ENCODE results near the gene CRYL1.
A peak's percentile ranks its signal among the peaks of the same experiment; 100 is the strongest.

Gene CRYL1, protein sequence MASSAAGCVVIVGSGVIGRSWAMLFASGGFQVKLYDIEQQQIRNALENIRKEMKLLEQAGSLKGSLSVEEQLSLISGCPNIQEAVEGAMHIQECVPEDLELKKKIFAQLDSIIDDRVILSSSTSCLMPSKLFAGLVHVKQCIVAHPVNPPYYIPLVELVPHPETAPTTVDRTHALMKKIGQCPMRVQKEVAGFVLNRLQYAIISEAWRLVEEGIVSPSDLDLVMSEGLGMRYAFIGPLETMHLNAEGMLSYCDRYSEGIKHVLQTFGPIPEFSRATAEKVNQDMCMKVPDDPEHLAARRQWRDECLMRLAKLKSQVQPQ

DNA sequence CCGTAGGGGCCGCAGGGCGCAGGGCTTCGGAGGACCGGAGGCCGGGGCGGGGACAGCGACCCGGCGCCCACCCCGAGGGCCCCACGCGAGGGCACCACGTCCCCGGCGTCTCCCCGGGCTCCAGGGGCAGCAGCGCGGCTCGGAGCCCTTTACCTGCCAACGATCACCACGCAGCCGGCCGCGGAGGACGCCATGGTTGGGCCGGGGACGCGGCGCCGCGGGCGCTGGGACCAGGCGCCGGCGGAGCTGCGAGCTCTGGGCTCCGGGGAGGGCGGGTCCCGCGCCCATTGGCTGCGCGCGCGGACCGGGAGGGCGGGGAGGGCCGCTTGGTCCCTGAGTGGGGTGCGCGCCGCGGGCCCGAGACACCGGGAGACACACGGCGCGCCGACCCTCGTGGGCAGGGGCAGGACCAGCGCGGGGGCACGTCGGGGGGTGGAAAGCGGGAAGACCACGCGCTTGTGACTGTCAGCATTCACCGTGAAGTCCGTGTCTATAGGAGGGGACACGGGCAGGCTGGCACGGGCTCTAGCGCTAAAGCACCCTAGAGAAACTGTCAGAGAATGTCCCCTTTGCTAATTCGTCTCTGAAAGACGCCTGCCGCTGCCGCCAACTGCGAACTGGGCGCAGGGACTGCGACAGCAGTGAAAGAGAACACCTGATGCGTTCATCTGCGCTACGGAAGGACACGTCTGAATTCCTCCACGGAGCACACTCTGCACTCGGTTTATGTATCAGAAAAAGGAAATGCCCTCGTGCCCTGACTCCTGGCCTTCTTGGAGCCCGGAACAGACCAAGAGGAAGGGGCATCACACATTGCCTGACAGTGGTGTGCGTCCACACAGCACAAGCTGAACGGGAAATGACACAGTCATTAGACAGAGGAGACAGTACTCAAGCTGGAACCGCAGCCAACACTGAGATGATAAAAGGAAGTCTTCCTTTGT lies at the start of gene CRYL1:
CRYL1 (minus strand) TSS at position 257 of the 944 bp plus-strand sequence; CDS start at position 194, 63 bp downstream.
- no peak within 1 kb of the TSS for H3K27ac ChIP-seq (ENCODE audit: low read depth, low read length)
- TF ChIP-seq EZH2phosphoT487 (conservative IDR thresholded peaks at IDR 0.05; ENCODE audit: low read length): no peak
- TF ChIP-seq CTCF (IDR thresholded peaks at IDR 0.05; ENCODE audit: insufficient read depth, low read length, poor library complexity, severe bottlenecking): no peak
- no peaks in the 10 kb centered on the region for H3K79me2 ChIP-seq (ENCODE audit: insufficient read depth, low read length)
- no peaks in the 10 kb centered on the region for H3F3A ChIP-seq (ENCODE audit: insufficient read depth)
- no peaks in the 10 kb centered on the region for H3K9me2 ChIP-seq (replicated peaks; ENCODE audit: insufficient read depth, low read length)
- peak within 1 kb of the TSS; percentile 61 for H3K4me2 ChIP-seq (ENCODE audit: low read depth, low read length, poor library complexity, severe bottlenecking)
- H3K36me3 ChIP-seq (ENCODE audit: low read length): no peaks in the 10 kb centered on the region
- H4K20me1 ChIP-seq (ENCODE audit: low read depth, low read length): no peaks in the 10 kb centered on the region
- H3K9me3 ChIP-seq (ENCODE audit: insufficient read depth, low read length): no peaks in the 10 kb centered on the region
- peak within 1 kb of the TSS; percentile 55 for H3K9ac ChIP-seq (ENCODE audit: low read length)
- H2AFZ ChIP-seq (ENCODE audit: low read depth, low read length, severe bottlenecking): peak within 1 kb of the TSS; percentile 77
- peak within 1 kb of the TSS; percentile 50 for H3K4me3 ChIP-seq (ENCODE audit: insufficient read depth, low read length, poor library complexity, severe bottlenecking)
- H3K27me3 ChIP-seq (ENCODE audit: low read length): no peaks in the 10 kb centered on the region

DNA sequence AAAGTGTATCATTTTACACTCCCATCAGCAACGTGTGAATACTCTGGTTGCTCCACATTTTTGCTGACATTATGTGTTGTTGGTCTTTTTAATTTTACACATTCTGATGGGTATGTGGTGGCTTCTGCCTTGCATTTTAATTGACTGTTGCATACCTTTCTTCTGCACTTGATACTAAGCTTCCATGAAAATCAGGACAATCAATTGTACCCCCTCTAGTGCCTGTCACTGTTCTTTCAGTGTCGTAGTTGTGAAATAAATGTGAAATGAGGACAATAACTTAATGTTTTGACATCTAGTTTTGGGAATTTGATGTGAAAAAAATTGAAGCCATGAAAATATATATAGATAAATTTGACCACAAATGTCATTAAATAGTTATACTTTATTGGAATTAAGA lies 48.0 kb upstream of the CRYL1 start:
- no peaks in the 10 kb centered on the region for H4K20me1 ChIP-seq (ENCODE audit: low read depth, low read length)
- H3K36me3 ChIP-seq (ENCODE audit: low read length): no peaks in the 10 kb centered on the region
- no peak overlapping the region for H3K4me3 ChIP-seq (ENCODE audit: insufficient read depth, low read length, poor library complexity, severe bottlenecking)
- H3K79me2 ChIP-seq (ENCODE audit: insufficient read depth, low read length): no peaks in the 10 kb centered on the region
- no peaks in the 10 kb centered on the region for H3K27me3 ChIP-seq (ENCODE audit: low read length)
- no peak overlapping the region for H3K9ac ChIP-seq (ENCODE audit: low read length)
- no peak overlapping the region for H2AFZ ChIP-seq (ENCODE audit: low read depth, low read length, severe bottlenecking)
- H3K27ac ChIP-seq (ENCODE audit: low read depth, low read length): no peak overlapping the region
- H3K9me2 ChIP-seq (replicated peaks; ENCODE audit: insufficient read depth, low read length): no peaks in the 10 kb centered on the region
- H3F3A ChIP-seq (ENCODE audit: insufficient read depth): no peaks in the 10 kb centered on the region
- H3K4me2 ChIP-seq (ENCODE audit: low read depth, low read length, poor library complexity, severe bottlenecking): no peak overlapping the region
- TF ChIP-seq EZH2phosphoT487 (conservative IDR thresholded peaks at IDR 0.05; ENCODE audit: low read length) (no peak), CTCF (IDR thresholded peaks at IDR 0.05; ENCODE audit: insufficient read depth, low read length, poor library complexity, severe bottlenecking) (no peak)
- H3K9me3 ChIP-seq (ENCODE audit: insufficient read depth, low read length): no peaks in the 10 kb centered on the region

DNA sequence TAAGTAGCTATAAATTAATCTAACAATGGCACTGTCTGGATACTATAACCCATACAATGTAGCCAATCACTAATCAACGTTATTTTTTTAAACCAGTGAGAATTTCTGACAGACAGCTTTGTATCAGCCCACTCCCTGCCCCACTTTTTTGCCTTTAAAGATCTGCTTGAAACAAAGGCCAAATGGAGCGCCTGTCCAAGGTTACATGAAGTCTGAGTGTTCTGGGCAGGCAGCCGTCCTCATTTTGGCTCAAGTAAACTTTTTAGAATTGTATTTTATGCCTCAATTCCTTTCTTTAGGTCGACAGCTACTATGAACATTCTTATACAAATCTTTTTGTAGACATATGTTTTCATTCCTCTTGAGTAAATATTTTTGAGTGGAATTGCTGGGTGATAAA lies 47.5 kb upstream of the CRYL1 start:
- TF ChIP-seq CTCF (IDR thresholded peaks at IDR 0.05; ENCODE audit: insufficient read depth, low read length, poor library complexity, severe bottlenecking): no peak
- no peak for TF ChIP-seq EZH2phosphoT487 (conservative IDR thresholded peaks at IDR 0.05; ENCODE audit: low read length)
- H3F3A ChIP-seq (ENCODE audit: insufficient read depth): 0 out of 2 replicates have a peak, but pooled peaks cover 2% of the 10 kb centered on the region

More for the DNA sequence above, 47.5 kb upstream of the CRYL1 start:
- Histone ChIP-seq H3K4me3 (ENCODE audit: insufficient read depth, low read length, poor library complexity, severe bottlenecking) (no peak overlapping the region), H2AFZ (ENCODE audit: low read depth, low read length, severe bottlenecking) (no peak overlapping the region), H3K4me2 (ENCODE audit: low read depth, low read length, poor library complexity, severe bottlenecking) (no peak overlapping the region), H3K27me3 (ENCODE audit: low read length) (no peaks in the 10 kb centered on the region), H3K9me2 (replicated peaks; ENCODE audit: insufficient read depth, low read length) (no peaks in the 10 kb centered on the region), H4K20me1 (ENCODE audit: low read depth, low read length) (no peaks in the 10 kb centered on the region), H3K9me3 (ENCODE audit: insufficient read depth, low read length) (no peaks in the 10 kb centered on the region), H3K79me2 (ENCODE audit: insufficient read depth, low read length) (no peaks in the 10 kb centered on the region), H3K36me3 (ENCODE audit: low read length) (no peaks in the 10 kb centered on the region), H3K9ac (ENCODE audit: low read length) (no peak overlapping the region), H3K27ac (ENCODE audit: low read depth, low read length) (no peak overlapping the region)

Data from SU-DHL-6 (cell line).